ENCODE data around the gene XDH.

Gene XDH

GRCh38 chr2:31363956-31364750 lies 50.4 kb downstream of the XDH start:
- DNase-seq = no peak

GRCh38 chr2:31362581-31362980 lies 52.0 kb downstream of the XDH start:
- no peak for DNase-seq

GRCh38 chr2:31359229-31359628 lies 55.3 kb downstream of the XDH start:
- no peak for DNase-seq

GRCh38 chr2:31354837-31355236 lies 59.7 kb downstream of the XDH start:
- DNase-seq = no peak

- no peak for DNase-seq
Measured at GRCh38 chr2:31353179-31353578, 61.4 kb downstream of the XDH start.

GRCh38 chr2:31349684-31350083 lies 64.9 kb downstream of the XDH start:
- no peak for DNase-seq

GRCh38 chr2:31349160-31349559 lies 65.4 kb downstream of the XDH start:
- no peak for DNase-seq

- no peak for DNase-seq
Measured at GRCh38 chr2:31348618-31349017, 65.9 kb downstream of the XDH start.

- no peak for DNase-seq
Measured at GRCh38 chr2:31347750-31348149, 66.8 kb downstream of the XDH start.

- no peak for DNase-seq
Measured at GRCh38 chr2:31347319-31347718, 67.2 kb downstream of the XDH start.

GRCh38 chr2:31344447-31344846 lies 70.1 kb downstream of the XDH start:
- DNase-seq = no peak

- no peak for DNase-seq
Measured at GRCh38 chr2:31341351-31341750, 73.2 kb downstream of the XDH start.

- no peak for DNase-seq
Measured at GRCh38 chr2:31339696-31340095, 74.8 kb downstream of the XDH start.

GRCh38 chr2:31337860-31338259 lies 76.7 kb downstream of the XDH start:
- DNase-seq = no peak

- no peak for DNase-seq
Measured at GRCh38 chr2:31337197-31337596, 77.3 kb downstream of the XDH start.

GRCh38 chr2:31335921-31336585 lies 78.5 kb downstream of the XDH start:
- DNase-seq = no peak

- DNase-seq = no peak
Measured at GRCh38 chr2:31334311-31335026, 80.1 kb downstream of the XDH start.

- peak; percentile 80 for DNase-seq
Measured at GRCh38 chr2:31333527-31334183, 80.9 kb downstream of the XDH start.

- no peak for DNase-seq
Measured at GRCh38 chr2:31333046-31333445, 81.5 kb downstream of the XDH start.

- no peak for DNase-seq
Measured at GRCh38 chr2:31332521-31332920, 82.0 kb downstream of the XDH start.

GRCh38 chr2:31331156-31331555 lies 83.4 kb downstream of the XDH start:
- no peak for DNase-seq

- no peak for DNase-seq
Measured at GRCh38 chr2:31329081-31329625, 85.4 kb downstream of the XDH start.

- DNase-seq = no peak
Measured at GRCh38 chr2:31328026-31328425, 86.5 kb downstream of the XDH start.
